GM19438 (cell line): ENCODE data around the gene COX7B2.

Experiments used
- ATAC-seq: cut with Tn5 transposase; IDR thresholded peaks from one replicate; pipeline ENCODE4 v1.9.1; 2021; ENCODE audit warnings: low read depth; ENCODE audit not compliant: unreplicated experiment

COX7B2 gene

DNA sequence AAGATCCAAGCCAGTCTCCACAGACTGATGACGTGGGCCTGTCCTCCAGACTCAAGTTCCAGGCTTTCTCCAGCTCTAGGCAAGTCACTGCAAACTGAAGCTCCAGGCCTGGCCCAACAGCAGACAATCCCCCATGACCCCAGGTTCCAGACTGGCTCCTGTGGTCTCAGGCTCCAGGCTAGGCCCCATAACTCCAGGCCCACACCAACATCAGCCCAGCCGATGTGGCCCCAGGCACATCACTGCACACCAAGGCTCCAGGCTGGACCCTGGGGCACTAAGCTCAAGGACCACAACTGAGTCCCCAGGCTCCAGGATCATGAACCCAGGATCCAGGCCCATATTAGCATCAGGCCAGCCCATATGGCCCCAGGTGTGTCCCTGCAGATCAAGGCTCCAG, 143.6 kb downstream of the COX7B2 start:
- ATAC-seq = no peak

DNA sequence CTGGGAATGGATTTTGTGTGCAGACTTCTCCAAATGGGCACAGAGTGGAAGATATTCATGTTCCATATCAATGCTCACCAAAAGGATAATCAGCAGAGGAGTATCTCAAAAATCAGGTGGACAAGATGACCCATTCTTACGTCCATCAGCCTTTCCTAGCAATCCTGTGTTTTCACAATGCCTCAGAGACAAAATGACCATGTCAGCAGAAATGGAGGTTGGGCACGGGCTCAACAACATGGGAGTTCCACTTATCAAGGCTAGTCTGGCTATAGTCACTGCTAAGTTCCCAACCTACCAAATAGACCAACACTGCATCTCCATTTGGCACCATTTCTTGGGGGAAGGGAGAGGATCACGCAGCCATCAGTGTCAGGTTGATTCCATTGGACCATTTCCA, 179.0 kb downstream of the COX7B2 start:
- ATAC-seq = no peak

DNA sequence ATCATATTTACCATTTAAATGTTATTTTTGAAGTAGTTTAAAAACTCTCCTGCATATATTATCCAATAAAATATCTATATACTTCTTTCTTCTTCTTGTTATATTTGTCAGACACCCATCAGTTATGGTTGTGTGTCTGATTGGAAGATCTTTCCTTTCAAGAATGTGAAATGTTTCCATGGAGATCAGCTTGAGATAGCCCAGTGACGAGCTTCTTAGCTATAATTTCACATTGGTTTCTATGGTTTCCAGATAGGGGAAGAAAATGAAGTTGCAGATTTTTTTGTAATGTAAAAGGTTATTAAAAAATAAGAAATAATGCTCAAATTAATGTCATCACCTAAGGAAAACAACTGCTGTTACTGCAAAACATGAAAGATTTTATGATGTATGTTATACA, 189.0 kb downstream of the COX7B2 start:
- no peak for ATAC-seq

DNA sequence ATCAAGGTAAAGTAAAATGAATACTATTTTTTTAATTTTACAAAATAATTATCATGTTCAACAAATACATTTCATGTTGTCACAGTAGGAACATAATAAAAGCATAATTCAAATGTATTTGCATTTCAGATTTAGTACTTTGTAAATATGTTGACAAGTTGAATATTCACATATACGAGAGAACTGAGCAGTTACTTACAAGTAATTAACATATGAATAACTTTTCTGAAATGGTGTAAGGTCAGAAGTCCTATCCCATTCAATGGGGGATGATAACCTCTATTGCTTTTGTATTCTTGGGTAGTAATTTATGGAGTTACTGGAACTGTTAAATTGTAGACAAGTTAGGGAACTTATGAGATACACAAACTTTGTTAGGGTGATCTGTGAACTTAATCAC, 191.1 kb downstream of the COX7B2 start:
- ATAC-seq = no peak

DNA sequence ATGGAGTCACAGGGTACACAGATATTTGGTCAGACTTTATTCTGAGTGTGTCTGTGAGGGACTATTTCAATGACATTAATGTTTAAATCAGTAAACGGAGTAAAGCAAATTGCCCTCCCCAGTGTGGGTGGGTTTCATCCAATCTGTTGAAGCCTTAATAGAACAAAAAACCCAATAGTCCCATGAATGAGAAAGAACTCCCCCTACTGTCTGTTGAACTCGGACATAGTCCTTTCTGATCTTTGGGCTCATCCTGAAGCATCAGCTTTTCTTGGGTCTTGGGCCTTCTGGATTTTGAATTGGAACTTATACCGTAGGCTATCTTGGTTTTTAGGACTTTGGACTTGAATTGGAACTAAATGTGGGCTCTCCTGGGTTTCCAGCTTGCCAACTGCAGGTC, 193.6 kb downstream of the COX7B2 start:
- no peak for ATAC-seq

DNA sequence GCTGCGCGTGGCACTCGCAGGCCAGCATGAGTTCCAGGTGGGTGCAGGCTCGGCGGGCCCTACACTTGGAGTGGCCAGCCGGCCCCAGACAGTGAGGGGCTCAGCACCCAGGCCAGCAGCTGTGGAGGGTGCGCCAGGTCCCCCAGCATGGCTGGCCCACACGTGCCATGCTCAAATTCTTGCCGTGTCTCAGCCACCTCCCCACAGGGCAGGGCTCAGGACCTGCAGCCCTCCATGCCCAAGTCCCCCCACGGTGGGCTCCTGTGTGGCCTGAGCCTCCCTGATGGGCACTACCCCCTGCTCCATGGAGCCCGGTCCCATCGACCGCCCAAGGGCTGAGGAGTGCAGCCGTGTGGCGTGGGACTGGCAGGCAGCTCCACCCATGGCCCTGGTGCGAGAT, 210.2 kb downstream of the COX7B2 start:
- ATAC-seq = no peak
